GM21825 (cell line): ENCODE measurements around the gene SRRM5.
"Not testable (repeated sequence)": the region's sequence is repeated elsewhere in the genome, so short reads cannot be mapped to it uniquely, and the experiment has no call there.

ENCODE experiments used
- ATAC-seq: cut with Tn5 transposase; IDR thresholded peaks from one replicate; pipeline ENCODE4 v1.9.1; 2021; ENCODE audit warnings: mild to moderate bottlenecking, moderate library complexity; ENCODE audit not compliant: unreplicated experiment

SRRM5 gene

DNA sequence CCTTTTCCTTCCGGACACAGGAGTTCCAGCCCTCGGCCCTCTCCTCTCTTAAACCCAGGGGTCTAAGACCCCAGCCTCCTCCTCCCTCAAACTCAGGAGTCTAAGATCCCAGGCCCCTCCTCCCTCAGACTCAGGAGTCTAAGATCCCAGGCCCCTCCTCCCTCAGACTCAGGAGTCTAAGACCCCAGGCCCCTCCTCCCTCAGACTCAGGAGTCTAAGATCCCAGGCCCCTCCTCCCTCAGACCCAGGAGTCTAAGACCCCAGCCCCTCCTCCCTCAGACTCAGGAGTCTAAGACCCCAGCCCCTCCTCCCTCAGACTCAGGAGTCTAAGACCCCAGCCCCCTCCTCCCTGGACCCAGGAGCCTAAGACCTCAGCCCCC lies 23.7 kb downstream of the SRRM5 start:
- ATAC-seq, result not testable (repeated sequence)

DNA sequence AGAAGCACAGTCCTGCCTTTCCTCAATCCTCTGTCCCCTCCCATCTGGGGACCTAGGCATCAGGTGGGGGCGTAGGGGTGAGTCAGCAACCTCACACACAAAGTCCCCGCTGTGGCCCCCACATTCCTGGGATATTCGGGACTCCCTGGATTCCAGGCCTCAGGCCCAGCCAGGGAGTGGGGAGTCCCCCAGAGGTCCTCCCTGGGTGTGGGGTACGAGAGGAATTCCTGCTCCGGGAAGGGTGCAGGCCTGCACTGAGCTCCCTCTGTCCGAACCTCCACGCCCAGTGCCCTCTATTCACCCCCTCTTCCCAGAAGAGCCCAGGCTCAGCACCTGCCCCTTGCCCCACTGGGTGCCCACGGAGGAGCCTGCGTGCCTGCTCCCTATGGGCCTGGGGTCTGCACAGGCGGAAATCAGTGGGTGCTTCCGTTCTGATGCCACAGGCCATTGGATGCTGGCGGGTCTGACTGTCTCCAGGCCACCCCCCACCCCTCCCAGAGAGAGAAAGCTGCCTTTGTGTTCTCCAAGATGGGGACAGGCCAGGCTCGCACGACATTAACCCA lies 24.3 kb downstream of the SRRM5 start:
- ATAC-seq, result no peak

GRCh38 chr19:43638214-43638994 lies 26.5 kb downstream of the SRRM5 start:
- no peak for ATAC-seq

DNA sequence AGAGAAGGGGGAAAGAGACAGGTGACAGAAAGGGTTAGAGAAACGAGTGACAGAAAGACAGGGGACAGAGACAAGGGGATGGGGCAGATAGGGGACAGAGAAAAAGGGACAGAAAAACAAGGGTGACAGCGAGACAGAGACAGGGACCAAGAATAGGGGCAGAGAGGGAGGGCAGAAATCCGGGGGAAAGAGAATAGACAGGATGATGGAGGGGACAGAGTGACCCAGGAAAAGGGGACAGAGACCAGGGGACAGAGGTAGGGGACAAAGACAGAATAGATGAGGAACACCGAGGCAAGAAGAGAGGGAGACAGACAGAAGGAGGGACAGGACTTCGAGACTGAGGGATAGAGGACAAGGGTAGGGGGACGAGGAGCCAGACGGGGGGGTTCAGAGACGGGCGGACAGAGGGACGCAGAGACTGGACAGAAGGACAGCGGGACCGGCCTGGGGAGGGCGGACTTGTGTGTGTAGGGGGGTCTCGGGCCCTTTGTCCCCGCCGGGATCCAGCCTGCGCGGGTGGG lies 27.2 kb downstream of the SRRM5 start:
- ATAC-seq, result no peak

DNA sequence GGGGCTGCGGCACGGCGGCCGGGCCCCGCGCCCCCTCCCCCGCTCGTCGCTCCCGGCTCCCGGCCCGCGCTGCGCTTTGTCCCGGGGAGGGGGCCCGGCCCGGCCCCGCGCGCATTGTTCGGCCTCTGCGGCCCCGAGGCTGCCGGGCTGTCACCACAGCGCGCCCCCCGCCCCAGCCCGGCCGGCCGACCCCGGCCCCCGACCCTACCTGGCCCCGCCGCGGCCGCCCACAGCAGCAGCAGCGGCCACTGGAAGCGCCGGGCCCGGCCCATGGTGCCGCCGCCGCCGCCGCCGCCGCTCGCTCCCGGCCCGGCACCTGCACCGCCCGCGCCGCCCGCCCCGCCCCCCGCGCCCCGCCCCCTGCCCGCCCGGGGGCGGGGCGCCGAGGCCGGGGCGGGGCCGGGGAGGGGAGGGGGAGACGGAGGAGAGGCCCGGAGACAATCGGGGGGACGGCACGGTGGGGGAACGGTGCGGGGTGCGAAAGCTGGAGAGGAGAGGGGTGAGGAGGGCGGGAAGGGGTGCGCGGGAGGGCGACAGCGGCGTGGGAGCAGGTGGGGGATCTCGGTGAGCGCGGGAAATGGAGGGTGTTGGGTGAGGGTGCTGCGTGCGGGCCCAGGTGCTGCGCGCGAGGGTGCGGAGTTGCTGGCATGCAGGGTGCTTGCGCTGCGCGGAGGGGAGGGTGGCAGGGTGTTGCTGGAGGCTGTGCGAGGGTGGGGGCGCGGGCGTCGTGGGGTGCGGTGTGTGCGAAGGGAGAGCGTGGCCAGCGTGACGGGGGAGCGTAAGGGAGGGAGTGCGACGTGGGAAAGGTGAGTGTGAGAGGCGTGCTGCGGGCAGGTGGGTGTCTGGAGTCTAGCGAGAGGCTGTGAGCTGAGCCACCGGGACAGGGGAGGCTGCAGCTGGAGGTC lies 27.9 kb downstream of the SRRM5 start, which contains the start of gene CADM4:
Gene CADM4 (minus strand): TSS at position 332 of the 905 bp plus-strand sequence. CDS start 60 bp downstream, at position 272.
- no peak for ATAC-seq

GRCh38 chr19:43640424-43640757 lies 28.5 kb downstream of the SRRM5 start:
- no peak for ATAC-seq

GRCh38 chr19:43641333-43641732 lies 29.4 kb downstream of the SRRM5 start:
- no peak for ATAC-seq

- no peak for ATAC-seq
Observed at GRCh38 chr19:43642531-43642930, 30.6 kb downstream of the SRRM5 start.

- ATAC-seq, result no peak
Observed at GRCh38 chr19:43643326-43643725, 31.4 kb downstream of the SRRM5 start.

GRCh38 chr19:43644181-43644580 lies 32.3 kb downstream of the SRRM5 start:
- no peak for ATAC-seq

- no peak for ATAC-seq
Observed at GRCh38 chr19:43648633-43649032, 36.7 kb downstream of the SRRM5 start.

DNA sequence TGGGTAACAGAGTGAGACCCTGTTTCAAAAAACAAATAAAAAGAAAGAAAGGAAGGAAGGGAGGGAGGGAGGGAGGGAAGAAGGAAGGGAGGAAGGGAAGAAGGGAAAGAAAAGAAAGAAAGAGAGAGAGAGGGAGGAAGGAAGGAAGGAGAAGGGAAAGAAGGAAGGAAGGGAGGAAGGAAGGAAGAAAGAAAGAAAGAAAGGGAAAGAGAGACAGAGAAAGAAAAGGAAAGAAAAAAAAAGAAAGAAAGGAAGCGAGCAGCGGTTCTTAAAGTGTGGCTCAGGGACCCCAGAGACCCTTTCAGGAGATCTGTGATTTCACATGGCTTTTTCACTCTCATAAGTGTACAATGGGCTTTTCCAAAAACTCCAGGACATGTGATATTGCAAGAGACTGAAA lies 37.6 kb downstream of the SRRM5 start:
- no peak for ATAC-seq

GRCh38 chr19:43650276-43650675 lies 38.4 kb downstream of the SRRM5 start:
- ATAC-seq, result not testable (repeated sequence)

DNA sequence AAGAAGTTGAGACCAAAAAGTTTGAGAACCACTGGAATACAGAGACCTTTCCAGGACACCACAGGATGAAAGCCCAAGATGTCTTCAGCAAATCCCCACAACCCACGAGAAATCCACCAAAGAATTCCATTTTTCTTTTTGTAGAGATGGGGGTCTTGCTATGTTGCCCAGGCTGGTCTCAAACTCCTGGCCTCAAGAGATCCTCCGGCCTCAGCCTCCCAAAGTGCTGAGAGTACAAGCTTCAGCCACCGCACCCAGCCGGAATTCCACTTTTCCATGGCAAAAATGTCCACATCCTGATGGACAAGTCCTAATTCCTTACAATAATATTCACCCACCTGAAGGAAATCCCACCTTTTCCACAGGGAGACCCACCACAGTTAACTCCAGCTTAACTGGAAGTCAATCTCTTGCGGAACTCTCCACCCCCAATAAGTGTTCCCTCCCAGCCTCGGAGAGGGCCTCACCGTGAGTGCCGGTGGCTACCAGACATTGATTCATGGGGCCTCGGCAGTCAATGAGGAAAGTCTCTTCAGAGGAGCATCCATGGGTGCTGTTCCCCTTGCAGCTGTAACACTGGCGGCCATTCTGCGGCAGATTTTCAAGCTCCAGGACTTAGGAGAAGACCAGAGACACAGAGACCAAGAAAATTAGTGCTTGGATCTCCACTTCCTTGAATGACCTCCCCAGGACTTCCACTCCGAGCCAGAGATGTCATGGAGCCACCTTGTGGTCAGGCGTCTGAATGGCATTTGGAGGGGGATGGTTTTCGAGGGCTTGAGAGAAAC lies 40.1 kb downstream of the SRRM5 start:
- no peak for ATAC-seq

DNA sequence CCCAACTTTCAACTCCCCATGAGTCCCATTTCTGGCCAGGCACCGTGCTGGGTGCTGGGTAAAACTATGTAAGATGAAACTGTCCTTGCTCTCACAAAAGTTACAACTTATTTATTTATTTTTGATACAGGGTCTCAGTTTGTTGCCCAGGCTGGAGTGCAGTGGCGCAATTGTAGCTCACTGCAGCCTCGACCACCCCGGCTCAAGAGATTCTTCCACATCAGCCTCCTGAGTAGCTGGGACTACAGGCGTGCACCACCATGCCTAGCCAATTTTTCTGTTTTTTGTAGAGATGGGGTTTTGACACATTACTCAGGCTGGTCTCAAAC lies 40.6 kb downstream of the SRRM5 start:
- ATAC-seq, result no peak

- no peak for ATAC-seq
Observed at GRCh38 chr19:43656436-43656835, 44.5 kb downstream of the SRRM5 start.

DNA sequence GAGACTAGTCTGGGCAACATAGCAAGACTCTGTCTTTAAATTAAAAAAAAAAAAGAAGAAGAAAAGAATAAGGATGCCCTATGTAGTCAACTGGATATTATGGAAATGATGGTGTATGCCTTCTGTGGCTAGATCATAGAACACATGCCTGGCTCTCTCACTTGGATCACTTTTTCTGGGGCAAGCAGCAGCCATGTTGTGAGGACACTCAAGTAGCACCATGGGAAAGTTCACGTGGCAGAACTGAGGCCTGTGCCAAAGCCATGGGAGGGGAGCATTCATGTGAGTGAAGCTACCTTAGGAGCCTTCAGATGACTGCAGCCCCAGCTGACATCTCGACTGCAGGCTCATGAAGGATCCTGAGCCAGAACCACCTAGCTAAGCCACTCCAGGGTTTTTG lies 46.1 kb downstream of the SRRM5 start:
- no peak for ATAC-seq

DNA sequence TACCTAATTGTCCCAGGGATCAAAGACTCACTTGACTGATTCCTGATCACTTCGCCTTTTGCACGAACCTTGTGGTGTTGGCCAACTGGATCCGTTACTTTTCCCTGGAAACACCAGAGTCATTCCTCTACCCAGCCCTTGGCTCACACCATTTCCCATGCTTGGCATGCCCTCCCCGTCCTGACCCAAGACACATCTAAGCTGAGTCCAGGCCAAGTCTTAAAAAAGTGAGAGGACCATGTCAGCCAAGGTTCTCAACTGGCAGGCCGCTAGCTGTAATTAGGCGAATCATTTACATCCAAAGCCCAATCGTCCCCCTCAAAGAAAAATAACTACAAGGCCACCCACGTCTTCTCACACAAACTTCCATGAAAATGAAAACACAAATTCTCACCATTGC lies 46.6 kb downstream of the SRRM5 start:
- no peak for ATAC-seq

GRCh38 chr19:43660301-43660970 lies 48.5 kb downstream of the SRRM5 start:
- no peak for ATAC-seq

- no peak for ATAC-seq
Observed at GRCh38 chr19:43660971-43661360, 49.1 kb downstream of the SRRM5 start.
